HG02763 (cell line): ENCODE results near the gene PACRG.

Experiments
- ATAC-seq: cut with Tn5 transposase; IDR thresholded peaks from one replicate; pipeline ENCODE4 v1.9.1; 2021; ENCODE audit warnings: mild to moderate bottlenecking, moderate library complexity; ENCODE audit not compliant: unreplicated experiment

Gene PACRG

DNA sequence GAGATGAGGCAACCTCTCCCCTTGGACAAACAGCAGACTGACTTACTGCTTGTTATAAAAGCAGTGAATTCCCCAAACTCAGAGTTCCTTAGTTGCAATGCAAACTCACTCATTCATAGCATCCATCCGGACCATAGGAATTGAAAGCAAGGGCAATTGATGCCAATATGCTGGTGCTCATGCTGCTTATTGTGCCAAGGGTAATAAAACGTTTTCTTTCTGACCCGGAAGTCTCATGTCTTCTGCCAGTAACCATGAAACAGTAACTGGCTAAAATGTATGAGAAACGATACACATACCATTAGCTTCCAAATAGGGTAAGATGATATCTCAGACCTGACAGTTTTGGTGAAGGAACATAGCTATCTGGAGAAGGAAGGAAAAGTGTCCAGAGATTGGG, 18.3 kb upstream of the PACRG start:
- ATAC-seq = no peak

DNA sequence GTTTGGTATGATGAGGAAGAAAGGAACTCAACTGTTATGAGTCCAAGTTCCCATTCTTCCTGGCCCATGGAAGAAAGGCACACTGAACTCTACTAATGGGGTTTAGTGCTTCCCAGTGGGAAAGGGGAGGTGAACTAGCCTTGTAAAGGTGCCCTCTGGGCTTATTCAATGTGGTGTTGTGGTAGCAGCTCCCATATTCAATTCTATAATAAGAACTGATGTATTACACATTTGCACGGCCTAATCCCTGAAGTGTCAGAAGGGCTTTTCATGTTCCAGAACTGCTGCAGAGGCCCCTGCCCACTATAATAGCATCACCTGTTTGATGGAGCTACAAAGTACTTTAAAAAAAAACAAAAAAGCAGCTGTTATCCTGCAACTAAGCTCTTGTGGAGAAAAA, 17.4 kb upstream of the PACRG start:
- no peak for ATAC-seq

DNA sequence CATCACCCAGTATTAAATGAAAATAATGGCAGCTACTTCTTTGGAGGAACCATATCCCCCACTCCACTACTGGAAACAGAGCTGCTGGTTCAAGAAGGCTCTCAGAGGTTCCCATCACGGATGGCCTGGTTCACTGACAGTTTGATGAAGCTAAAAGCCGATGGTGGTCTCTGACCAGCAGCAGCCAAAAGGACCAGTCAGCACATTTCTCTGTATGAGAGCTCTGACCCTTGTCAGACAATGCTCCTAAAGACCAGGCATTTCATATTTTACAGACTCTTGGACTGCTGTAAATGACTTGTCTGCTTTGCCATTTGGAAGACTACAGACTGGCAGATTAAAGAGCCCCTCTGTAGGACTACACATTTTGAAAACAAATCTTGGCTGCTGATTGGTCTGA, 16.8 kb upstream of the PACRG start:
- no peak for ATAC-seq

DNA sequence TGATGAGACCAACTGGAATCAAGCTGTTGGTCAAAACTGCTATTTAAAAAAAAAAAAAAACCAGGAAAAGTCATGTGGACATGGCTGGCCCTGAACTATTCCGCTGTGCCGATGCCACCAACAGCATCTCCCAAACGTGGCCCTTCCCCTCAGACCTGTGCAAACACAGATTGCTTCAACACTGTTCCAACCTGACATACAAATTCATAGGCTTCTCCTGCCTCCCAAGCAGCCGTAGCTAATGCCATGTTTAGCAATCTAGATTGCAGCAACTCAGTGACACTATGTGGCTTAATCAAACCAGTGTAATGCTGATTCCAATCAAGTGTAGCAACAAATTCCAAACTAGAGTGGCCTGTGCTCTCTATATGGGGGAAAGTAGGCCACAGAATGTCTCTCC, 16.4 kb upstream of the PACRG start:
- ATAC-seq = no peak

DNA sequence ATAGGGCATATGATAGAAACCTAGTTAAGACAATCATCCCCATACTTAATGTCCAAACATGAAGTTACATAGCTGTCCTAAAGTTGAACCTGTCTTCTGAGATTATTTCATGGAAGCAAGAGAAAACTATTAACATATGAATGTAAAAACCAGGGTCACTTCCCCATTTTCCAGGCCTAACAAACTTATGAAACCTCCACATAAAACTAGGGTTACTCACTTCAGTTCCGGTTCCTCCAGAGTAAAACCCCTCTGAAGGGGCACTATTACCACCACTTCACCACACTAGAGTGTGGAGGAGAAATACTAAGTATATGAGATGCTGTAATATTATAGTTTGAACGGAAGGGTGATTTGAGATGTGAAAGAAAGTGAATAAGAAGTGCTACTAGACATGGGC, 15.1 kb upstream of the PACRG start:
- ATAC-seq = no peak

DNA sequence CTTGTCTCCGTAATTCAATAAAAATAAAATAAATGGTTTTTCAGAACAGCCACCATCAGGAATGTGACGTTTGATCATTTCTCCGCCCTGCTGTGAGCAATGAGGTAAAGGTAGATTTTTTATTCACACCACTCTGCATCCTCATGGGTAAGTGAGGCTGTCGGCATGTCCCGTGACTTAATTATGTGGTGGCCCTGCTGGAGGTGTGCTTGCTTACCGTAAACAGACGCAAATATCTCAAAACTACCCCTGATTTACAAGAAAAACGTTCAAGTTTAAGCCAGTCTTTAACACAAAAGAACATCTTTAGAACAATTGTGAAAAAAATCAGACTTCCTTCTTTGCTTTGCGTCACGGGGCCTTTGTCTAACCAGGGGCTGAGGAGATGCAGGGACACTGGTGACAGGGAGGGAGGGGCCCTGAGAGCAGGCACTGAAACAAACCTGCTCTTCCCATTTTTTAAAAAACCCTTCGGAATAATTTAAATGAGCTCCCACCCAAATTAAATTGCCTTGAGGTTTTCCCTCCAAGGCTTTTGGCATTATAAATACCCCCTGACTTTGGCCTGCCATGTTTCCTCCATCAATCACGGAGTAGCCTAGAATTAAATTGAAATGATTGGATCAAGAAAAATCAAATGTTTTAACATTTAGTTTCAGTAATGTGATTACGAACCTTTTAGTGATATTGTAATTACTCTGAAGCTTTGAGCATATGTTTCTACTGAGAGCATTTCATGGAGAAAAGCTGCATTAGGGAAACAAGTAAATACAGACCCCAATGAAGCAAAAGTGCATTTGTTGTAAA, 13.6 kb upstream of the PACRG start:
- no peak for ATAC-seq

DNA sequence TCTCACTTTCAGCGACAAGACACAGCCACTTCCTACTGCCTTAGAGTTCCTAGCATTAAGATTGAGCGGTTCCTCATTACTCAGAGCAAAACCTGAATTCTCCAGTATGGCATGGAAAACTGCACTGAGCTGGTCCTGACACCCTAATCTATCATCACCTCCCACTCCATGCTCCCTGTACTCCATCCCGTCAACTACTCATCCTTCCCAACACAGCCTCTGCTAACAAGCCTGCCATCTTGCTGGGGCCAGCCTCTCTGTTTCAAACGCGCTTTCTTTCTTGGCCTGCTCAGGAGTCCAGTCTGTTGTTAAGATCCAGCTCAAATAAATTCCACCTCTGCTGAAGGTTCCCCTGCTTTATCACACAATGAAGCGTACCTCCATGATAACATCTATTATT, 12.2 kb upstream of the PACRG start:
- ATAC-seq = no peak

DNA sequence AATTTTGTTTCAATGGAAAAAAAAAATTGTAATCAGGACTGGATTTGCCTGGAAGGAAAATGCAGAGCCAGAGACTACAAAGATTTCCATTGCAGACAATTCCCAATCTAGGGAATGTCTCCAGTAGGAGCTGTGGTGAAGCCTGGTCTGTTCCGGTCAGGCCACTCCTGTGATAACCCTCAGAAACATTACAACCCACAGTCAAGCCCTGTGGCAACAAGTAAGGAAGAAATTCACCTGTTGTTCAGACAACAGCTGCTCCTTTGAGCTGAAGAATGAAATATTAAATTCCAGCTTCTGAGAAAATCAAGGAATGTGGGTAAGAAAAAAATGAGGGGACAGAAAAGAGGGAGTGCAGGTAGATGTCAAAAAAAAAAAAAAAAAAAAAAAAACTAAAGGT, 8.2 kb upstream of the PACRG start:
- ATAC-seq = no peak

DNA sequence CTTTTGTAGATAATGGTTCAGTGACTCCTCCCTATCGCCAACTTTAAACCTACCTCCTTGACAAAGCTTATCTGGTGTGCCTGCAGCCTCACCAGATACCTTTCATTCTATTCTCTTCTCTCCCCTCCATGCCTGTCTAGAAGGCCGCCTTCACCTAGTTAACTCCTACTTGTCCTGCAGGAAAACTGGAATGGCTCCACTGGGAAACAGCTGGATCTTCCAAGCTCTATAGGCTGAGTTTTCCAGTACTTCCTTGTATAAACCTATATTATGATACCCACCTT, 6.4 kb upstream of the PACRG start:
- no peak for ATAC-seq

DNA sequence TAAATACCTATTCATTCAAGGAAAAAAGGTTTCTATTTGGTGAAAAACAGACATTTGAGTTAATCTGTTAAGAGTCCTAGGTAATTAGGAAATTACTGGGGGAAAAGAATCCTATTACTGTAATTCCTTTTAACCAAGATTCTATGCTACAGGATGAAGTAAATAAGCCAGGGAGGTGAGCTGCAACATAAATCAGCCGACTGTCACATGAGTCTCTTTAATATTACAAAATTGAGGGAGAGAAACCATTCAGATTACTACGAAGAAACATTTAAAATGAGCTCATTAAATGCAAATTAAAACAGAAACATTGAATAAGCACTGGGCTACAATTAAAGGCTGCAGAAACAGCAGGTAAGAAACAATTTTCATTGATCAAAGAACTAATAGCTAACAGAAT, 5.5 kb upstream of the PACRG start:
- no peak for ATAC-seq

DNA sequence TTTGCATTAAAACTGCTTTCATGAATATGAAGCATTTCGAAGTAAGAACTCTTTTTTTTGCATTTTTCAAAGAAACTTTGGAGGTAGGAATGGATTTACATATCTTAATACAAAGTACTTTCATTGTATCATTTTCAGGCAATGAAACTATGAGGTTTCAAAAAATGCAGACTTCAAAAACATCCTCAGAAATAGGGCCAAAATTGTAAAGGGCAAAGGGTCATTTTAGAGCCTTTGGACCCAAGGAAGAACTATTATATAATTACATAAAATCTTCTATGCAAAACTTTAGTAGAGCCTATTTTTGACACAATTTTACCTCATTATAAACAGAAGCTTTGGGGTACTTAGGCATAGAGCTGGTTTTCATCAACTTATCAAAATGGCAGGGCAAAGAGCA, 5.1 kb upstream of the PACRG start:
- no peak for ATAC-seq

DNA sequence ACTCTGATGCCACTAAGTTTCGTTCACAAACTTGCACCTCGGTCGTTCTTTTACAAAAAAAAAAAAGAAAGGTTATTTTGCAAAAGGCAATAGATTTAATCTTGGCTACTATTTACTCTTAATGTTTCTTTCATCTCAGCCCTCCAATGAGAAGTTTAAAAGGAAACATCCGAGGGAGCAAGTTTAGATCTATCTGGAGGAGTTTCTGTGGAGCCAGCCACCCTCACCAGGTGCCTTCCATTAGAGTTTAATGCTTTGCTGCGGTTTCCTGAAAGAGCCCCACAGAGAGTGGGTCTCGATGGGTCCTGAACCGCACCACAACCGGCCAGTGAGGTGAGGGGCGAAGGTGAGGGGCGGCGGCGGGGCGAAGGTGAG, 840 bp upstream of the PACRG start:
- peak; percentile 3 for ATAC-seq

DNA sequence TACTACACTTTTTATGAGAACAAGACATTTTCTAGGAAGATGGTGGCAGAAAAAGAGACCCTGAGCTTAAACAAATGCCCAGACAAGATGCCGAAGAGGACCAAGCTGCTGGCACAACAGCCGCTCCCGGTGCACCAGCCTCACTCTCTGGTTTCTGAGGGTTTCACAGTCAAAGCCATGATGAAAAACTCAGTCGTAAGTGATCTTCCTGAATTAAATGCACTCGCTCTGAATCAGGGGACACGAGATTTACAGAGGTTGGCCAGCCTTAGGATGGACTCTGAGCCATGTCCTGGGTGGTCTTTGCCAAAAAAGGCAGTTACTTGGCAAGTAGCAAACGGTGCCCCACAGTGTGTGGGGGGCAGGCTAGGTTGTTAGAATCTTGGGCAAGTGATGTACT, 423 bp downstream of the PACRG start:
- no peak for ATAC-seq

DNA sequence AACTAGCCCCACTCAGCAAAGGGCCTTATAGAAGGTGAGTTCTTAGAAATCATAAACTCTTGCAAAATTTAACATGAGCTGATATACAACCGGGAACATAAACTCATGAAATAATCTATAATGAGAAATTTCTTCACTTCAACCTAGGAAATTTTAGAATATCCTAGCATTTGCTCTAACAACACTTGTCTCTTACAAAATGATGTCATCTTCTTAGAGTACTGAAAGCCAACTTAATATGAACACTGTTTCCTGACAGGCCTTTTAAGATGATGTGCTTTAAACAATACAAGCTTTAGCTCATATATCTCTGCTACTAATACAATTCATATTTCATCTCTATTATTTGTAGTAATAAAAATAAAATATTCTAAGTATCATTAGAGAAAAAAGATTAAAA, 932 bp downstream of the PACRG start:
- no peak for ATAC-seq

DNA sequence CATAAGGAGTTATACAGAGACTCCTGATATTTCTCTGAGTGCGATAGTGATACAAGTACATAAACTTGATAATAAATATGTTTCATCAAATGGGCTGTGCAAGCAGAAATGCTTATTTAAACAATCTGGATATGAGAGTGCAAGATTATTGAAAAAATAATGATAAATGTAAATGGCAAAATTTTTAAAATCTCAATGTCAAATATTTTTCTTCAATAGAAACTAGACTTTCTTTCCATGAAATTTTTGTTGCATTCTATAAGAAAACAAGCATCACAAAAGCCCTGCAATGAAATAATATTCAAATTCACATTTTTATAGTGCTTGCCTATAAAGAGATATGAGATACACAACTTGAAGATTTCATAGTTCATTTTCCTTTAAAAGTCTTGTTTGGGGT, 2.7 kb downstream of the PACRG start:
- ATAC-seq = no peak

DNA sequence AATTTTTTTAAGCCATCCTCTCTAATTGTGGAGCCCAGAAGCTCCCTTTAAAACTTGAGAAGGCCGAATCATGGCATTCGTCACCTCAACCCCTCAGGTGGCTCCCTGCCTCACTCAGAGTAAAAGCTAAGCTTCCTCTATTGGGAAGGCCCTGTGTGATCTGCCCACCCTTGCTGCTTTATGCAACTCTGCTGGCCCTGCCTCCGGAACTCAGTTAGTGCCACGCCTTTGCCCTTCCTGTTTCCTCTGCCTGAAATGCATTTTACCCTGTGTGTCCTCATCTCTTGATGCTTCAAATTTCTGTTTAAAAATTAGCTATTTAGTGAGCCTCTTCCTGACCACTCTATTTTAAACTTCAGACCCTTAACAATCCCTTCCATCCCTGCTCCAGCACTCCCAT, 5.7 kb downstream of the PACRG start:
- ATAC-seq = no peak

DNA sequence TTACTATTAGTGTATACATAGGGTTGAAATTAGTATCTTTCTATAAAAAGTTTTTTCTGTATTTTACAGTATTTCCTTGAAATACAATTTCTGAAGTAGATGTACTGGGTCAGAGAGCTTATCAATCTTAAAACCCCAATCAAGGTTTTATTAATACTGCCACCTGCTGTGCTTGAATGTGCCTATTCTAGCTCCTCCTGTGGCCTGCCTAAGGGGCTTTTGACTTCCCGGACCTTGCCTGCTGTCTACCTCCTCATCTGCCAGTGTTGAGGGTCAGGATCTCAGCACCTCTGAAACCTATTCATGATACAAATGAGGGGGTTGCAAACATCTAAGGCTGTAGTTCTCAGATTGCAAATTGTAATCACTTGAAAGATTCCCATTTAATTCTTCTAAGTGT, 9.2 kb downstream of the PACRG start:
- no peak for ATAC-seq

DNA sequence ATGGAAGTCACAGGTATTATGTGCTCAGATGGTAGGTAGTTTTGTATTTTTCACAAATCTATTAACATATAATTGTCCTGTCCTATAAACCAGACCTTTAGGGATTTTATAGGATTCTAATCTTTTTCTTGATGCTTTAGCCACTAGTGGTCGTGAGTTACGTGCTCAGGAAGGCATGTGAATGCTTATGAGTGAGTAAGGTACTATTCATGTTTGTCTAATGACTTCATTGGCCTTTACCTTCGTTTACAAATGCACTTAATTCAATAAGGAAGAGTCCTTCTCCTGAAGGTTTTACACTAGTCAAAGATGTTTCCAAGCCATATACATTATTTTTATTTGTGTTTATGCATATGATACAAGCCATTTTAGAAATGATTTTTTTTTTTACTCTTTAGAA, 23.0 kb downstream of the PACRG start:
- no peak for ATAC-seq

DNA sequence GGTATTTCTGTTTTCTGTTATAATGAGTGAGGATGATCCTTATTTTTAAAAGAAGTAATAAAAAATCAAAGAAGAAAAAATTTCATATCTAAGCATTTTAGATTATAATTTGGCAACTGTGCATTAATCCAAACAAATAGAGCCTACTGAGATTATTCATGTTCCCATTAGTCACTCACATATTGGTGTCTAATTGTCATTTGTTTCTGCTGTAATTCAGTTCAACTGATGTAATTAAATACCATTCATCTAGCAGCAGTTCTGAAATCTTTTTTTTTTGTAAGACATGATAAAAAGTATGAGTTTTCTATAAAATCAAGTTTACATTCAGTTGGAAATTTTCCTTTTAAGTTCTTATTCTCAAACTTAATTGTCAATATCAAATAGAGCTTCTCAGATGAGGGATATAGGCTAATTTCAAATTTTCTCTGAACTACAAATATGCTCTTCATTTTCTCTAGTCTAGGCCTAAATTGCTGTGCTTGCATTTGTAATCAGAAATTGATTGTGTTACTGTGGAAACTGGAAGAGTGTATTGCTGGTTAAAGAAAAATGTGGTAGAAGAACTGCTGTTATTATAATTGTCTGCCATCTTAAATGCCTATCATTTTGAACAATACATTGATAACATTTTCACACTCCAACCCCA, 23.6 kb downstream of the PACRG start:
- no peak for ATAC-seq

DNA sequence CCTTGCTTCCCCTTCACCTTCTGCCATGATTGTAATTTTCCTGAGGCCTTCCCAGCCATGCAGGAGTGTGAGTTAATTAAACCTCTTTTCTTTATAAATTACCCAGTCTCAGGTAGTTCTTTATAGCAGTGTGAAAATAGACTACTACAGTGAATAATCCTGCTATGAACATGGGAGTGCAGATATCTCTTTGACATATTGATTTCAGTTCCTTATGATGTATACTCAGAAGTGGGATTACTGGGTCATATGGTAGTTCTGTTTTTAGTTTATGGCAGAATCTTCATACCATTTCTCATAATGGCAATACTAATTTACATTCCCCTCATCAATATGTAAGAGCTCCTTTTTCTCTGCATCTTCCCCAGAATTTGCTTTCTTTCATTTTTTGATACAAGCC, 26.0 kb downstream of the PACRG start:
- ATAC-seq = no peak

DNA sequence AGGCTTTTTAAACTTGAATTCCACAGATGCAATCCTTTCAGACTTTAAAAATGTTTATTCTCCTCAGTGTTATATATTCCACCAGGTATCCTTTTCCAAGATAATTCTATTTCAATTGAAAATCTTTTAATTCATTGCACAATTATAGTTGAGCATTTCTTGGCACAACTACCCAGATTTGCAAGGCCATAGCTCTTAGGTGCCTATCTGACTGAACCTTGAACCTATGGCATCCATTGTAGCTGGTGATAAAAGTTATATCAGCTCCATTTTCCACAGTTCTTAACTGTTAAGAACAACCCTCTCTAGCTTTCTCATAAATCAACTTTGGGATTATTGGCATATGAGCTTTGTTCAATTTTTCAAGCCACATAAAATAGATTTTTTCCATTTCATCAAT, 42.4 kb downstream of the PACRG start:
- no peak for ATAC-seq

DNA sequence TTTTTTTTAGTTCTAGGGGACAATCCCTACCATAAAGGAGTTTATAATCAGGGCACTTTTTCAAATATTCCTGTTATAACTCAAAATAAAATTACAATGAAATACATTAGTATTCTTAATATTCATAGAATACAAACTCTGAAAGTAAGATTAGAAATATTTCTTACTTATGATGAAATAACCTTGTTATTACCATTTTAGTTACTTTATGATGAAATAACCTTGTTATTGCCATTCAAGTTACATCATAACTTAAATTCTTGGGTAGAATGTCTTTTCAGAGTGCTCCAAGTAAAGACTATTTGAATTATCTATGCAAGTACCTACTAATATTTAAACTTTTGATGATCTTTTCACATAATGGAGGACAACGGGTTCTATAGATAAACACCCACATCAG, 43.2 kb downstream of the PACRG start:
- no peak for ATAC-seq

DNA sequence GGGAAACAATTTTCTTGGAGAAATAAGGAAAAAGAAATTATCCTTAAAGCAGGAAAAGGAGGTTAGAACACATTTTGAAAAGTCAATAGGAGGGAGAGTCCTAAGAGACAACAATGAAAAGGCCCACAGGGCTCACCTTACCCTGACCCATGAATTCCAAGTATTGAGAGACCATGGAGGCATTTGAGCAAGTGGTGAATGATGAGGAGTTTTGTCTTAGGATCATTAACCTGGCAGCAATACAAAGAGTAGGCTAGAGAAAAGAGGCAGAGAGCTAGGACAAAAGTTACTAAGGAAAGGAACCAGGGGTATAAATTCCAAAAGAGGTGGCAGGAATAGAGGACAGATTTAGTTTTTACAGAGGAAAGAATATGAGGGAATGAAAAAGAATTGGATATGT, 44.7 kb downstream of the PACRG start:
- no peak for ATAC-seq
